ENCODE results near the gene EPSTI1.

Gene EPSTI1

DNA sequence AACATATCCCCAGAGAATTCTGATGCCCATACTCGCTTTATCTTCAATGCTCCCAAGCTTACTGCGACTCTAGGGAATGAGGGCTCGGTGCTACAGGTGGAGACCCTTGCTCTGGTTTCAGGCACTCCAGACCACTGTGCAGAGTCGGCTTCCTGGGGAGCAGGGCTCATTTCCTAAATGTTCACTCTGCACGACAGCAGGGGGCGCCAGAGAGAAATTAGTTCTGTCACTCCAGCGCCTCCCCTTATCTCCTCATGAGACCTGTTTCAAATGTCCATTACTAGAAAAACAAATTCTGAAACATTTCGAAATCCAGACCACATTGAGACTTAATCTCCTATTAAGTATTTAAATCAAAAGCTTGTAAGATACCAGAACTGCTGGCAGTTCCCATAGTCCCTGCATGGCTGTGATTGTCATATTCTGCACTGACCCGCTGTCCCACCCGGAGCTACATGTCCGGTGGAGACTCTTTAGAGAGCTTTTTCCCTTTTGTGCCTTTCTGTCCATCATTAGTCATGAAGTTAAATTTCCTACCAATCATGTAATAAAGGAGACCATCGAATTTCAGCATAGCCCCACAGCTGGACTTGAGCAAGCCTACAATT lies 22.4 kb downstream of the EPSTI1 start:
- no peak overlapping the region for H3K27ac ChIP-seq
- TF ChIP-seq, protein P1, sequence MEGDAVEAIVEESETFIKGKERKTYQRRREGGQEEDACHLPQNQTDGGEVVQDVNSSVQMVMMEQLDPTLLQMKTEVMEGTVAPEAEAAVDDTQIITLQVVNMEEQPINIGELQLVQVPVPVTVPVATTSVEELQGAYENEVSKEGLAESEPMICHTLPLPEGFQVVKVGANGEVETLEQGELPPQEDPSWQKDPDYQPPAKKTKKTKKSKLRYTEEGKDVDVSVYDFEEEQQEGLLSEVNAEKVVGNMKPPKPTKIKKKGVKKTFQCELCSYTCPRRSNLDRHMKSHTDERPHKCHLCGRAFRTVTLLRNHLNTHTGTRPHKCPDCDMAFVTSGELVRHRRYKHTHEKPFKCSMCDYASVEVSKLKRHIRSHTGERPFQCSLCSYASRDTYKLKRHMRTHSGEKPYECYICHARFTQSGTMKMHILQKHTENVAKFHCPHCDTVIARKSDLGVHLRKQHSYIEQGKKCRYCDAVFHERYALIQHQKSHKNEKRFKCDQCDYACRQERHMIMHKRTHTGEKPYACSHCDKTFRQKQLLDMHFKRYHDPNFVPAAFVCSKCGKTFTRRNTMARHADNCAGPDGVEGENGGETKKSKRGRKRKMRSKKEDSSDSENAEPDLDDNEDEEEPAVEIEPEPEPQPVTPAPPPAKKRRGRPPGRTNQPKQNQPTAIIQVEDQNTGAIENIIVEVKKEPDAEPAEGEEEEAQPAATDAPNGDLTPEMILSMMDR (conservative IDR thresholded peaks at IDR 0.05; ENCODE audit: low read depth), result peak; percentile 76
- POLR2A ChIA-PET (ENCODE audit: low non-redundant PET), result no interaction called here
- peak; percentile 52 for DNase-seq (ENCODE audit: low spot score)
- CTCF ChIA-PET, result interaction anchor here (0.5 to 1.1 kb wide), 12 partner anchors 9 to 835 kb away, joined by 3 to 10 read pairs (median 4); no protein-coding TSS in a partner anchor

DNA sequence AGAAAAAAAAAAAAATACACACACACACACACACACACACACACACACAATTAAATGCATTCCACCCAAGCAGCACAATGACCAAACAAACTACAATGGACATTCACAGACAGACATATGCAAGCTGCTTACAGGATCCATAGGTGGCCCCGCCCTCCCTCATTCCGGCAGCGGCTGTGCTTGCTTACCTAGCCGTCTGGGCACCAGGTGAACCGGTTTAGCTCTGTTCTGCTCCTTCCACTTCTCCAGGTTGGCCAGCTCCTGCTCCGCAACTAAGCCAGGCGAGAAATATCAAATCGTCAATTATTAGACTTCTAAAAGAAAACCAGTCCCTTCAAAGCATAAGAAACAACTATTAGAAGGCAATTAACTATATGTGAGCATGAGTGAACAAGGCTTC lies 23.1 kb downstream of the EPSTI1 start:
- TF ChIP-seq, protein P1 (conservative IDR thresholded peaks at IDR 0.05; ENCODE audit: low read depth), result no peak
- POLR2A ChIA-PET (ENCODE audit: low non-redundant PET), result no interaction called here
- no peak overlapping the region for H3K27ac ChIP-seq
- CTCF ChIA-PET, result interaction anchor here (0.5 to 1.1 kb wide), 4 partner anchors 11 to 709 kb away, joined by 3 to 5 read pairs (median 3); no protein-coding TSS in a partner anchor
- DNase-seq (ENCODE audit: low spot score), result no peak

DNA sequence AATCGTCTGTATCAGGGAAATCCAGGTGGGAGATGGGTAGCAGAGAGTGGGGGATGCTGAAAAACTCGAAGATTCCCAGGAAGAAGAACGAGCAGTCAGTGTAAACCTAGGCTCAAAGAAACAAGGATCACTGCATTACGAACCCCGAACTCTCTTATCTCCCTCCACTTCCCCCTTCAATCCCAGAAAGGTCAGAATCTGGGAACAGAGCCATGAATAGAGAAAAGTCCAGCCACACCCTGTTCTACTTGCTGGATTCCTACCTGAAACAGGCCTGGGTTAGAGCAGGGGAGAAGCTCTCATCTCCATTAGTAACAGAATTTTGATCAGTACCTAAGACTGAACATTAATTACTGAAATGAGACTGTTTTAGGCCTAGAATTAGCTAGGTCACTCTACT lies 24.4 kb downstream of the EPSTI1 start:
- TF ChIP-seq, protein P1 (conservative IDR thresholded peaks at IDR 0.05; ENCODE audit: low read depth), result no peak
- CTCF ChIA-PET, result interaction anchor here (0.6 kb wide), 2 partner anchors 305 to 373 kb away, joined by 3 to 5 read pairs; no protein-coding TSS in a partner anchor
- DNase-seq (ENCODE audit: low spot score), result peak; percentile 29
- H3K27ac ChIP-seq, result no peak overlapping the region
- POLR2A ChIA-PET (ENCODE audit: low non-redundant PET), result no interaction called here

DNA sequence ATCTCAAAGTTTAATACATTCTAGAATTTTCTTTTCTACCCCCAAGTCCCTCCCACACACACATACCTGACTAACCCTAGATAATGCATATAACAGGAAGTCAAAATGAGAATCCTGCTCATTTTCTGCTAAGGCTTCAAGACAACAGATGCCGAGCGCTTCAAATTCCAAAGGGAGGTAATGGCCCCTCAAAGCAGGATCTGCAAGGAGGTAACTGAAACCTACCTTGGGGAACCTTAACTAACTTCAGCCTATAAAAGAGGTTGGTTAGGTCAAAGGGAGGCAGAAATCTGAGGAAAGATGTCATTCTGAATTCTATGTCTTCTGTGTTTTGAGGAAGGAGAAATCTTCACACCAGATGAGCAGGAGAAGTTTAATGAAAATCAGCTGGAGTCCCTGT lies 26.8 kb downstream of the EPSTI1 start:
- POLR2A ChIA-PET (ENCODE audit: low non-redundant PET), result no interaction called here
- H3K27ac ChIP-seq, result no peak overlapping the region
- CTCF ChIA-PET, result no interaction called here
- DNase-seq (ENCODE audit: low spot score), result no peak
- TF ChIP-seq, protein P1 (conservative IDR thresholded peaks at IDR 0.05; ENCODE audit: low read depth), result no peak

DNA sequence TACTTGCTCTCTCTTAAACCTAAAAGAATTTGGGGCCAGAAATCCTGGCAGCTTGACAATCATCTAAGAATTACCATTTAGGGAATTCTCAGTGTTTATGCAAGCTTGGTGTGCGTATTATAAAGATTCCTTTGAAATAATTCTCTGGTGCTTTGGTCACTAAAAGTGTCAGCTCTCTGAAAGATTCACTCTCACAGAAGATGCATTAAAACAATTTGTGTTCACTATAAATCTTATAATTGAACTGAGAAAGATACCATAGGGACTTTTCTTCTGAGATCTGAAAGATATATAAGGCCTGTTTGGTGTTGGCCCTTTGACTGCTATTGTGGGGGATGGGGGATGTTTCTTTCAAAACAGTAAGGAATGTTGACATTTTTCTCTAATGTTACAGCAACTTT lies 27.3 kb downstream of the EPSTI1 start:
- ChIA-PET CTCF (no interaction called here), POLR2A (ENCODE audit: low non-redundant PET) (no interaction called here)
- TF ChIP-seq, protein P1 (conservative IDR thresholded peaks at IDR 0.05; ENCODE audit: low read depth), result no peak
- no peak overlapping the region for H3K27ac ChIP-seq
- DNase-seq (ENCODE audit: low spot score), result no peak

DNA sequence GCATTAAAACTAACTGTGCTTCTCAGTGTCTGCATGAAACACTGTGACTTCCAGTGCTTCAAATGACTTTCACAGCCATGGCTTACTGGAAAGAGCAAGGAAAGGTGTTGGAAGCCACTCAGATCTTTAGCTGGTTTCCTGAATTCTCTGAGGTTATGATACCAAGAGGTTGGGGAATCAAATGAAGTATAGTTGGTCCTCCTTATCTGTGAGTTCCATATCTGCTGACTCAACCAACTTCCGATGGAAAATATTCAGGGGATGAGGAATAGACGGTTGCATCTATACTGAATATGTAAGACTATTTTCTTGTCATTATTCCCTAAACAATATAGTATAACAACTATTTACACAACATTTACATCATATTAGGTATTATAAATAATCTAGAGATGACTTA lies 32.4 kb downstream of the EPSTI1 start:
- ChIA-PET POLR2A (ENCODE audit: low non-redundant PET) (no interaction called here), CTCF (no interaction called here)
- TF ChIP-seq, protein P1 (conservative IDR thresholded peaks at IDR 0.05; ENCODE audit: low read depth), result no peak
- no peak for DNase-seq (ENCODE audit: low spot score)
- H3K27ac ChIP-seq, result no peak overlapping the region

Measured in RWPE1 (cell line).